ENCODE measurements around the gene TSR3.

GRCh38 chr16:1315081-1316032 is 36.3 kb downstream of the TSR3 start:
- TF ChIP-seq GATA4 (IDR thresholded peaks at IDR 0.05; ENCODE audit: borderline replicate concordance, low read depth): no peak
- TF ChIP-seq POLR2AphosphoS5 (IDR thresholded peaks at IDR 0.05; ENCODE audit: low read depth, low read length): no peak
- no peak for TF ChIP-seq ZNF563 (CRISPR knock-in tag; IDR thresholded peaks at IDR 0.05)
